ENCODE data around the gene C3. TPM values are rescaled to one million over a fixed set of nuclear protein-coding genes. Genes with fewer than 3 reads are reported as not detected.

The C3 gene
- total RNA-seq, 1 experiment from 2014 or later = not detected

- no peak overlapping the region for H3K9ac ChIP-seq (ENCODE audit: low read length)
- no peaks in the 10 kb centered on the region for H3K27me3 ChIP-seq (ENCODE audit: low read length)
- H3K36me3 ChIP-seq (ENCODE audit: insufficient read depth, low read length) = no peaks in the 10 kb centered on the region
- no peaks in the 10 kb centered on the region for H3K9me3 ChIP-seq (ENCODE audit: low read length)
- H3K4me1 ChIP-seq (ENCODE audit: low read length) = no peaks in the 10 kb centered on the region
- no peak overlapping the region for H3K27ac ChIP-seq (ENCODE audit: low read length)
- no peaks in the 10 kb centered on the region for H4K20me1 ChIP-seq (ENCODE audit: insufficient read depth, low read depth, low read length)
- no peak overlapping the region for H3K4me2 ChIP-seq (ENCODE audit: low read depth, low read length, poor library complexity, severe bottlenecking)
- H3K9me2 ChIP-seq (replicated peaks; ENCODE audit: insufficient read depth, low read length) = no peaks in the 10 kb centered on the region
- H2AFZ ChIP-seq (ENCODE audit: low read length) = no peak overlapping the region
- no peaks in the 10 kb centered on the region for H3K79me2 ChIP-seq (ENCODE audit: low read length)
- DNase-seq = no peak
- no peak overlapping the region for H3K4me3 ChIP-seq (ENCODE audit: low read length)
Observed at GRCh38 chr19:6696239-6696820, 24.1 kb downstream of the C3 start.

DNA sequence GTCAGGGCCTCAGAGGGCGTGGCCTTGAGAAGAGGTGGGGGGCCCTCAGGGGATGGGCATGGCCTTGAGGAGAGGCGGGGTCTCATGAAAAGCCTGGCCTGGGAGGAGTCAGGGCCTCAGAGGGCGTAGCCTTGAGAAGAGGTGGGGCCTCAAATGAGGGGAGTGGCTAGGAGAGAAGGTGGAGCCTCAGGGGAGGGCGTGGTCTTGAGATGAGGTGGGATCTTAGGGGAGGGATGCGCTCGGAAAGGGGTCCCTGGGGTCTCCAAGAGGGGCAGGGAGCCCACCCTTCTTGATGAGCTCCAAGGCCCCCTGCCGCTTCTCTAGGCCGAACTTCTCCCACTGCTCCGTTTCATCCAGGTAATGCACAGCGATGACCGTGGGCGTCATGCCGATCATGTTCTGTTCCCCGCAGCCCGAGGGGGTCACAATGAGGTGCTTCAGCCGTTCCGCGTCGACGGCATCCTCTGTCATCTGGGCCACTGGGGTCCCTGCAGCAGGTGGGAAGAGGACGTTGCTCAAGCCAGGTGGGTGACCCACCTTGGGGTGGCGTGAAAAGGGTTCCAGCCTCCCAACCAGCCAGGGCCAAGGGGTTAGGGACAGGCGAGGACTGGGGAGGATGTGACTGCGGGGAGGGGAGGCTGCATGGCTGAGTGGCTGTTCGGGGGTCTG lies 26.2 kb downstream of the C3 start:
- Histone ChIP-seq H3K4me2 (ENCODE audit: low read depth, low read length, poor library complexity, severe bottlenecking) (no peak overlapping the region), H3K27me3 (ENCODE audit: low read length) (no peaks in the 10 kb centered on the region)

GRCh38 chr19:6693681-6694080 lies 26.8 kb downstream of the C3 start:
- Histone ChIP-seq H3K79me2 (ENCODE audit: low read length) (no peaks in the 10 kb centered on the region), H3K9ac (ENCODE audit: low read length) (no peak overlapping the region), H3K27me3 (ENCODE audit: low read length) (no peaks in the 10 kb centered on the region), H3K36me3 (ENCODE audit: insufficient read depth, low read length) (no peaks in the 10 kb centered on the region), H2AFZ (ENCODE audit: low read length) (no peak overlapping the region), H3K4me2 (ENCODE audit: low read depth, low read length, poor library complexity, severe bottlenecking) (no peak overlapping the region), H3K9me3 (ENCODE audit: low read length) (peaks cover 3% of the 10 kb centered on the region; the same call in 1 of the 2 replicates), H3K4me1 (ENCODE audit: low read length) (no peaks in the 10 kb centered on the region), H3K27ac (ENCODE audit: low read length) (no peak overlapping the region), H4K20me1 (ENCODE audit: insufficient read depth, low read depth, low read length) (no peaks in the 10 kb centered on the region), H3K4me3 (ENCODE audit: low read length) (no peak overlapping the region), H3K9me2 (replicated peaks; ENCODE audit: insufficient read depth, low read length) (no peaks in the 10 kb centered on the region)
- DNase-seq = peak; percentile 81

More for the DNA sequence above, 26.2 kb downstream of the C3 start:
- Histone ChIP-seq H2AFZ (ENCODE audit: low read length) (no peak overlapping the region), H3K79me2 (ENCODE audit: low read length) (no peaks in the 10 kb centered on the region), H4K20me1 (ENCODE audit: insufficient read depth, low read depth, low read length) (no peaks in the 10 kb centered on the region), H3K9me2 (replicated peaks; ENCODE audit: insufficient read depth, low read length) (no peaks in the 10 kb centered on the region), H3K9me3 (ENCODE audit: low read length) (no peaks in the 10 kb centered on the region), H3K36me3 (ENCODE audit: insufficient read depth, low read length) (no peaks in the 10 kb centered on the region), H3K4me3 (ENCODE audit: low read length) (no peak overlapping the region), H3K27ac (ENCODE audit: low read length) (no peak overlapping the region), H3K4me1 (ENCODE audit: low read length) (no peaks in the 10 kb centered on the region), H3K9ac (ENCODE audit: low read length) (no peak overlapping the region)
- DNase-seq = peak; percentile 73

DNA sequence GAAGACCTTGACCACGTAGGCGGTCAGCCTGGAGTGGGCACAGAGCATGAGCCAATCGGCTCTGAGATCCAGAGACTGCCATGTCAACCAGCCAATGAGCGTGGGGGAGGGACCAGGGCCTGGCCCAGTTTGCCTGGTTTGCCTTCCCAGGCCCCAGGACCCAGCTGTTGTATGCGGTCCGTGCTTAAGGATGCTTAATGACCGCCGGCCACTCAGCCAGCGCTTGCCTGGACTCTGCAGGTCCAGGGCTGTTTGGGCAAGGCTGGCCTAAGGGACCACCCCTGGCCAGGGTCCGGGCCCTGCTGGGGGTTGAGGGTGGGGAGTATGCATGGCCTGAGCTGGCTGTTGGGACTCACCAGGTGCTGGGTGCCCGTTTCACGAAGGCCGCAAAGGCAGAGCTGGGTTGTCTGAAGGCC lies 27.4 kb downstream of the C3 start:
- H3K9me3 ChIP-seq (ENCODE audit: low read length) = peaks cover 4% of the 10 kb centered on the region; the same call in 1 of the 2 replicates
- no peak overlapping the region for H3K4me2 ChIP-seq (ENCODE audit: low read depth, low read length, poor library complexity, severe bottlenecking)
- H3K27me3 ChIP-seq (ENCODE audit: low read length) = no peaks in the 10 kb centered on the region
- no peak overlapping the region for H3K27ac ChIP-seq (ENCODE audit: low read length)
- no peak for DNase-seq
- H3K79me2 ChIP-seq (ENCODE audit: low read length) = no peaks in the 10 kb centered on the region
- H3K4me1 ChIP-seq (ENCODE audit: low read length) = no peaks in the 10 kb centered on the region
- H3K4me3 ChIP-seq (ENCODE audit: low read length) = no peak overlapping the region
- no peaks in the 10 kb centered on the region for H3K9me2 ChIP-seq (replicated peaks; ENCODE audit: insufficient read depth, low read length)
- no peak overlapping the region for H2AFZ ChIP-seq (ENCODE audit: low read length)
- H4K20me1 ChIP-seq (ENCODE audit: insufficient read depth, low read depth, low read length) = no peaks in the 10 kb centered on the region
- H3K9ac ChIP-seq (ENCODE audit: low read length) = no peak overlapping the region
- no peaks in the 10 kb centered on the region for H3K36me3 ChIP-seq (ENCODE audit: insufficient read depth, low read length)

DNA sequence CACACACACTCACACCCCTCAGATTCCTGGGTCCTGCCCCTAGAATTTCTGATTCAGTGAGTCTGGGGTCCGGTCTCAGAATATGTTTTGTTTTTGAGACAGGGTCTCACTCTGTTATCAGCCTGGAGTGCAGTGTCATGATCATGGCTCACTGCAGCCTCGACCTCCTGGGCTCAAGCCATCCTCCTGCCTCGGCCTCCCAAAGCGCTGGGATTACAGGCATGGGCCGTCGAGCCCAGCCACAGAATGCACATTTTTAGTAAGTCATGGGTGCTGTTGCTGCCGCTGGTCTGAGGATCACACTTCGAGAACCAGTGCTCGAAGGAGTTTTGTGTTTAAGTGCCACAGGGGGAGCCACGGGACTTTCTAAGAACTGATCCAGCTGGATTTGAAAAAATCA lies 28.4 kb downstream of the C3 start:
- Histone ChIP-seq H3K4me2 (ENCODE audit: low read depth, low read length, poor library complexity, severe bottlenecking) (no peak overlapping the region), H3K4me1 (ENCODE audit: low read length) (no peaks in the 10 kb centered on the region), H3K9me2 (replicated peaks; ENCODE audit: insufficient read depth, low read length) (no peaks in the 10 kb centered on the region), H3K79me2 (ENCODE audit: low read length) (no peaks in the 10 kb centered on the region), H3K27me3 (ENCODE audit: low read length) (no peaks in the 10 kb centered on the region), H3K36me3 (ENCODE audit: insufficient read depth, low read length) (no peaks in the 10 kb centered on the region), H4K20me1 (ENCODE audit: insufficient read depth, low read depth, low read length) (no peaks in the 10 kb centered on the region), H2AFZ (ENCODE audit: low read length) (no peak overlapping the region), H3K27ac (ENCODE audit: low read length) (no peak overlapping the region), H3K9me3 (ENCODE audit: low read length) (peaks cover 4% of the 10 kb centered on the region; the same call in 1 of the 2 replicates), H3K4me3 (ENCODE audit: low read length) (no peak overlapping the region), H3K9ac (ENCODE audit: low read length) (no peak overlapping the region)
- no peak for DNase-seq

DNA sequence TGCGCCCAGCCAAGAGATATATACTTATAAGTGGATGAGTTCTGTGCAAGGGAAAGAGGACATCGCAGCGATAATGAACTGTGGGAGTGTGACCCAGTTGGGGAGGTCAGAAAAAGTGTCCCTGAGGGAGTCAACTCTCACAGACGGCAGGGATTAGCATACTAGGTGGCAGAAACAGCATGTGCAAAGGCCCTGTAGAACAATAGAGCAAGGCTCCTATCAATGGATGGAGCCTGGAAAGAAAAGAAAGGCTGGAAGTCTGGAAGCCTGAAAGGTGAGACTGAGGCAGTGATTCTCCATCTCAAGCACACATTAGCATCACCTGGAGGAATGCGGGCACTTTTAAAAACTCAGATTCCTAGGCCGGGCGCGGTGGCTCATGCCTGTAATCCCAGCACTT lies 29.1 kb downstream of the C3 start:
- H3K27me3 ChIP-seq (ENCODE audit: low read length) = no peaks in the 10 kb centered on the region
- no peaks in the 10 kb centered on the region for H3K4me1 ChIP-seq (ENCODE audit: low read length)
- DNase-seq = no peak
- no peak overlapping the region for H2AFZ ChIP-seq (ENCODE audit: low read length)
- H3K27ac ChIP-seq (ENCODE audit: low read length) = no peak overlapping the region
- no peak overlapping the region for H3K4me2 ChIP-seq (ENCODE audit: low read depth, low read length, poor library complexity, severe bottlenecking)
- H3K9me2 ChIP-seq (replicated peaks; ENCODE audit: insufficient read depth, low read length) = no peaks in the 10 kb centered on the region
- H3K9ac ChIP-seq (ENCODE audit: low read length) = no peak overlapping the region
- no peaks in the 10 kb centered on the region for H3K36me3 ChIP-seq (ENCODE audit: insufficient read depth, low read length)
- H4K20me1 ChIP-seq (ENCODE audit: insufficient read depth, low read depth, low read length) = no peaks in the 10 kb centered on the region
- peaks cover 4% of the 10 kb centered on the region; the same call in 1 of the 2 replicates for H3K9me3 ChIP-seq (ENCODE audit: low read length)
- no peaks in the 10 kb centered on the region for H3K79me2 ChIP-seq (ENCODE audit: low read length)
- no peak overlapping the region for H3K4me3 ChIP-seq (ENCODE audit: low read length)

GRCh38 chr19:6690160-6690885 lies 30.1 kb downstream of the C3 start:
- Histone ChIP-seq H3K27ac (ENCODE audit: low read length) (no peak overlapping the region), H4K20me1 (ENCODE audit: insufficient read depth, low read depth, low read length) (no peaks in the 10 kb centered on the region), H3K9me3 (ENCODE audit: low read length) (peaks cover 4% of the 10 kb centered on the region; the same call in 1 of the 2 replicates), H3K36me3 (ENCODE audit: insufficient read depth, low read length) (no peaks in the 10 kb centered on the region), H3K9ac (ENCODE audit: low read length) (no peak overlapping the region), H2AFZ (ENCODE audit: low read length) (no peak overlapping the region), H3K9me2 (replicated peaks; ENCODE audit: insufficient read depth, low read length) (no peaks in the 10 kb centered on the region), H3K4me1 (ENCODE audit: low read length) (no peaks in the 10 kb centered on the region), H3K4me3 (ENCODE audit: low read length) (no peak overlapping the region), H3K79me2 (ENCODE audit: low read length) (no peaks in the 10 kb centered on the region), H3K4me2 (ENCODE audit: low read depth, low read length, poor library complexity, severe bottlenecking) (no peak overlapping the region), H3K27me3 (ENCODE audit: low read length) (no peaks in the 10 kb centered on the region)
- DNase-seq = no peak

DNA sequence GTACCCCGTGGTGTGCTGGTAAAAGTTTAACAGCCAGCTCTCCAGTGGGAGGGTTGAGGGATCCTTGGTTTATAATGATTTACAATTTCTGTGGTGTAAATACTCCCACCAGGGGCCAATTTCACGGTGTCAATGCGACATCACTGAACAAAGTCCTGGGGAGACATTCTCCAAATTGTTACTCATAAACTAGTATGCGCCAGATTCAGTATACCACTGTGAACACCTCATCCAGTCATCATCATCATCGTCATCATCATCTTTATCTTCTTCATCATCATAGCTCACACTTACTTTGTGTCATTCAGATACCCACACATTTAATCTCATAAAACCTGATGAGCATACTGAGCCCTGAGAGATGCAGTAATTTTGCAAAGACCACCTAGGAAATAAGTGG lies 33.3 kb downstream of the C3 start:
- no peak for DNase-seq
- no peaks in the 10 kb centered on the region for H3K9me2 ChIP-seq (replicated peaks; ENCODE audit: insufficient read depth, low read length)
- no peak overlapping the region for H3K9ac ChIP-seq (ENCODE audit: low read length)
- H3K4me1 ChIP-seq (ENCODE audit: low read length) = no peaks in the 10 kb centered on the region
- H2AFZ ChIP-seq (ENCODE audit: low read length) = no peak overlapping the region
- no peaks in the 10 kb centered on the region for H3K79me2 ChIP-seq (ENCODE audit: low read length)
- H3K27ac ChIP-seq (ENCODE audit: low read length) = no peak overlapping the region
- no peaks in the 10 kb centered on the region for H3K27me3 ChIP-seq (ENCODE audit: low read length)
- no peak overlapping the region for H3K4me3 ChIP-seq (ENCODE audit: low read length)
- peaks cover 4% of the 10 kb centered on the region; the same call in 1 of the 2 replicates for H3K9me3 ChIP-seq (ENCODE audit: low read length)
- H3K4me2 ChIP-seq (ENCODE audit: low read depth, low read length, poor library complexity, severe bottlenecking) = no peak overlapping the region
- H4K20me1 ChIP-seq (ENCODE audit: insufficient read depth, low read depth, low read length) = no peaks in the 10 kb centered on the region
- no peaks in the 10 kb centered on the region for H3K36me3 ChIP-seq (ENCODE audit: insufficient read depth, low read length)

Measured in Karpas-422 (cell line).